GM19395 (cell line): Measurements from ENCODE around the gene COL21A1.
"Not testable (repeated sequence)": the region's sequence is repeated elsewhere in the genome, so short reads cannot be mapped to it uniquely, and the experiment has no call there.

Experiments
- ATAC-seq: cut with Tn5 transposase; IDR thresholded peaks from one replicate; pipeline ENCODE4 v1.9.1; 2021; ENCODE audit warnings: mild to moderate bottlenecking, moderate library complexity; ENCODE audit not compliant: unreplicated experiment

Gene COL21A1

DNA sequence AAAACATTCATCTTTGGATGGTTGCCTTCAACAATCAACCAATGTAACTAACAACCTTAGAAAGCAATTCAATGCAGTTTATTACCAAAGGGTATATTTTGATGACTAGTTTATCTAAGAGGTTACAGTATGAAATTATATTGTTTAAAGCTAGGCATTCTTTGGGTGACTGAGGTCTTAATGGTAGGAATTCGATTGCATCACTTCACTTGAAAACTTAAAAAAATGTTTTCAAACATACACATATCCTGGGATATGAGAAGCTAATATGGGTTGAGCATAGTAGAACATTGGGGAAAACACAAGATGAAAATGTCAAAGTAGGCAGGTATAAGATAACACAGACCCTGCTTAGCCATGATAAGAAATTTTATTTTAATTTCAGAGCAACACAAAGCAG is 227.4 kb downstream of the COL21A1 start:
- no peak for ATAC-seq

DNA sequence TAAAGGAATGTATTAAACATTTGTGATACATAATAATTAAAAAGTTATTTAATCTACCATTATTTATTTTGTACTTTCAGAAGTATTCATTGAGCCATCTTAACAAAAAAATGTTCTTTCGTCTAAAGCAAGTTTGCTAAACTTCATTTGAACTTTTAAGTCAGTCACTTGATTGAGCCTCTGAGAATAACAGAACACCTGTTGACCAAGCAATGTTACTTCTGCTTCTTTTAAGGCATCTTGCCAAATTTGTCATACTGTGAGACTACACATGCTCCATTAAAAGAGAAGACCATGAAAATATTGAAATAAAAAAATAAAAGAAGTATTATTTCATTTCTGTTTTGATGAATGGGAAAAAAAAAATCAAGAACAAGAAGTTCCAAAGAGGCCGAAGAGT is 230.2 kb downstream of the COL21A1 start:
- no peak for ATAC-seq

DNA sequence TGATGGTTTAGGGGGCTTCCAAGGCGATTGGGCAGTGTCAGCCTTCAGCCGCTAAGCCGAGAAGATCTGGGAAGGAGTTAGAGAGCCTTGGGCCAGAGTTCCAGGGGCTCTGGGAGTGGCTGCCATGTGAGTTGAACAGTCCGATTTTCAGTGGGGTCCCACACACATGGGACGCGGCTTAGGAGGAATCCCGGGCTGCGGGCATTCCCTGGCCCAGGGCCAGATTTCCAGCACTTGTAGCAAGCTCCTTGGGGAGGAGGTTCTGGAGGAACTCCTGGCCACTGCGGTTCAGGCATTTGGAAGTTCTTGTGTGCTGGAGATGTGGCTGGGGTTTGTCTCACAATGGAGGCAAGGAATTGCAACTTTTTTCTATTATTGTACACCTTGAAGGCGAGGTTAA is 233.3 kb downstream of the COL21A1 start:
- not testable (repeated sequence) for ATAC-seq

DNA sequence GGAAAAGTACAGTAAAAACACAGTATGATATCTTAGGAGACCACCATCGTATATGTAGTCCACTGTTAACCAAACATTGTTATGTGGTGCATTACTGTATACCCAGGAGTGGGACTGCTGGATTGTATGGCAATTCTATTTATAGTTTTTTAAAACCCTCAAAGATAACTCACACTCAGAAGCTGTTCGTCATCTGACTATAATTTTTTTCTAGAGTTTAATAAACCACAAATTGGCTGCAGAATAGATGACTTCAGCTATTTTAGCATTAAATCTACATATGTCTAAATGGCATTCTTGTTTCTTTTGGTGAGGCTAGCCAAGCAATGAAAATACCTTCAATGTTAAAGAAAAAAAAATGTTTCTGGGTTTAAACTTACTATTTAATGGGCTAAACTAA is 237.7 kb downstream of the COL21A1 start:
- ATAC-seq, result no peak
